Left renal pelvis (tissue), 4 donors: ENCODE measurements around the gene BPIFB4. TPM values are rescaled to one million over a fixed set of nuclear protein-coding genes. Genes with fewer than 3 reads are reported as not detected.

Source experiments
- DNase-seq, 4 donors: peaks; one replicate each; pipeline ENCODE4 v3.0.0-alpha.2; 2013; ENCODE audit warnings: low read depth in 4 of 4, low spot score in 3 of 4
- polyA plus RNA-seq, 4 donors: library from polyadenylated mRNA; unstranded; fragments of 120-200 nt; gene quantifications; one replicate each; pipeline ENCODE4 v1.2.1, GENCODE V29; 2013; ENCODE audit not compliant: insufficient read length in 4 of 4

BPIFB4 gene
- polyA plus RNA-seq, 4 donors, result not detected

DNA sequence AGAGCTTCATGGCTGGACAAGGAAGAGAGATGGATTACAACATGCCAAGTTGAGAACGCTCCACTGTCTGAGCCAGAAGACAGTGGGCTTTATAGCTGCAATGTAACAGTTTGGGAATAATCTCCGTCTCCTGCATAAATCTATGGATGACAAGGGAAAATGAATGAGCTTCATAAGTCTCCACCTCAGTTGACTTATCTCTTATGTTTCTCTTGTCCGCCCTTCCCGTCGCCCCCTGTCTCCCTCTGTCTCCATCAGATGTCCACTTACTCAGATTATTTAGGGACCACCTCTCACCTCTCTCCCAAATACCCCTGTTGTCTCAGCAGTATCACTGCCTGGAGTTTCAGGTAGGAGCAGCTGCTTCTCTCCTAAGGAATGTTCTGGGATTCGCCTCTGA, 74.8 kb downstream of the BPIFB4 start:
- DNase-seq, result no peak

- DNase-seq, result no peak
Measured at GRCh38 chr20:33158637-33159385, 79.4 kb downstream of the BPIFB4 start.

- no peak for DNase-seq
Measured at GRCh38 chr20:33159713-33160112, 80.3 kb downstream of the BPIFB4 start.

GRCh38 chr20:33160681-33161080, 81.2 kb downstream of the BPIFB4 start:
- no peak for DNase-seq

Other genes with a start within 250 kb of the BPIFB4 start
- under 1 TPM in 3 of 4 donors, not detected in 1; 0.20 to 0.29 (median 0.20) TPM for gene EFCAB8, start 220.7 kb upstream of the BPIFB4 start, polyA plus RNA-seq
- not detected for gene SUN5, start 75.2 kb upstream of the BPIFB4 start, polyA plus RNA-seq
- gene BPIFB2, start 71.9 kb upstream of the BPIFB4 start, polyA plus RNA-seq, result not detected
- not detected for gene BPIFB6, start 48.0 kb upstream of the BPIFB4 start, polyA plus RNA-seq
- gene BPIFB3, start 25.7 kb upstream of the BPIFB4 start, polyA plus RNA-seq, result not detected
- gene BPIFA2, start 88.5 kb downstream of the BPIFB4 start, polyA plus RNA-seq, result not detected
- not detected for gene BPIFA3, start 137.7 kb downstream of the BPIFB4 start, polyA plus RNA-seq
- gene BPIFA1, start 156.4 kb downstream of the BPIFB4 start, polyA plus RNA-seq, result not detected
- 1 to 10 TPM in 1 of 4 donors, not detected in 3; 2.6 TPM for gene BPIFB1, start 203.6 kb downstream of the BPIFB4 start, polyA plus RNA-seq